Activated naive CD8-positive, alpha-beta T cell treated with anti-CD3 and anti-CD28 coated beads, Interleukin-2, amount 50 U/mL, for 24 hours (primary cell): ENCODE measurements around the gene HOXD12.

ENCODE experiments used
- ATAC-seq: fragments of 150-1000 bp; cut with Tn5 transposase; one replicate; pipeline ENCODE4 v1.10.0; 2021
- DNase-seq: peaks from one replicate; pipeline ENCODE4 v3.0.0; 2021
- H3K27ac Mint-ChIP-seq: one replicate; pipeline ENCODE4 v1.8.0; 2021; ENCODE audit warnings: mild to moderate bottlenecking, mixed read lengths
- H3K27me3 Mint-ChIP-seq: one replicate; pipeline ENCODE4 v1.8.0; 2021; ENCODE audit warnings: mixed read lengths
- H3K36me3 Mint-ChIP-seq: one replicate; pipeline ENCODE4 v1.8.0; 2021; ENCODE audit warnings: low read depth, mixed read lengths
- H3K4me1 Mint-ChIP-seq: one replicate; pipeline ENCODE4 v1.8.0; 2021; ENCODE audit warnings: mixed read lengths
- H3K4me3 Mint-ChIP-seq: one replicate; pipeline ENCODE4 v1.8.0; 2021; ENCODE audit warnings: mild to moderate bottlenecking, moderate library complexity, mixed read lengths
- H3K9me3 Mint-ChIP-seq: one replicate; pipeline ENCODE4 v1.8.0; 2021; ENCODE audit warnings: mixed read lengths

Gene HOXD12, protein sequence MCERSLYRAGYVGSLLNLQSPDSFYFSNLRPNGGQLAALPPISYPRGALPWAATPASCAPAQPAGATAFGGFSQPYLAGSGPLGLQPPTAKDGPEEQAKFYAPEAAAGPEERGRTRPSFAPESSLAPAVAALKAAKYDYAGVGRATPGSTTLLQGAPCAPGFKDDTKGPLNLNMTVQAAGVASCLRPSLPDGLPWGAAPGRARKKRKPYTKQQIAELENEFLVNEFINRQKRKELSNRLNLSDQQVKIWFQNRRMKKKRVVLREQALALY

GRCh38 chr2:176099728-176100546 is at the start of gene HOXD12:
Gene HOXD12, plus strand, starts transcription at chr2:176099795. Its CDS starts 7 bp downstream, at chr2:176099802.
- no peak within 1 kb of the TSS for H3K4me3 Mint-ChIP-seq
- no peak for DNase-seq
- H3K27ac Mint-ChIP-seq = no peak within 1 kb of the TSS
- no peaks in the 10 kb centered on the region for H3K9me3 Mint-ChIP-seq
- peaks cover 92% of the 10 kb centered on the region for H3K27me3 Mint-ChIP-seq
- peaks cover 21% of the 10 kb centered on the region for H3K4me1 Mint-ChIP-seq
- no peaks in the 10 kb centered on the region for H3K36me3 Mint-ChIP-seq
- no peak for ATAC-seq

DNA sequence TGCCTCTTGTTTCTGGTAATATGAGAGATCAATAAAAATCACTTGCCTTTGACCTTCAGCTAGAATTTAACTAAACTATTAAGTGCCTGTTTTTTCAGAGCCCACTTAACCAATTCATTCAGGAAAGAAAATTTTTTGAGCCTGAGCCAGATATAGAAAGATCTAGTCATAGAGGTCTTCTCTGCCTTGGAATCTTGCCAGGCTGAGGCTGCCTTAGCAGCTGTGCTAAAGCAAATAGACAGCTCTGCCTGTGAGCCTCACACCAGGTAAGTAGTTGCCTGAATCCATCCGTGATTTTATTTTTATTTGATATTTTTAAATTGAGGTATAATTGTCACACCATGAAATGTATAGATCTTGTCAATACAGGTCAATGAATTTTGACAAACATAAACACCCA is 43.2 kb upstream of the HOXD12 start:
- Mint-ChIP-seq H3K4me3 (no peak overlapping the region), H3K4me1 (no peaks in the 10 kb centered on the region), H3K27me3 (peaks cover 31% of the 10 kb centered on the region), H3K36me3 (no peaks in the 10 kb centered on the region), H3K9me3 (no peaks in the 10 kb centered on the region), H3K27ac (no peak overlapping the region)
- DNase-seq (no peak), ATAC-seq (no peak)

DNA sequence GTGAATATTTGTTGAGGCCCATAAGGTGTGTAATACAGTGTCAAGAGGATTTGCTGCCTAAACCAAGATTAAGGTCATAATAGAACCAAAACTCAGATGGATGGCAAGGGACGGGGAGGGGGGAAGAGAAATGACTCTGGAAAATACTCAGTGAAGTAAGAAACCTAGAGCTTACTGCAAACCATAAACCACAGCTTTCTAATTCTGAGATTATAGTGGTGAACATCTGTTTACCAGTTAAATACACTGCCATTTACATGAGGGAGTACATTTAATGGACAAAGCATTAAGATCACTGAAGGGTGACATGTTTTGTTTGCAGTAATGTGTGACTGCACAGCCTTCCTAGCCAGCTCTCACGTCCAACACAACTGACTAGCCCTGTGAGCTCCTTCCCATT is 35.6 kb upstream of the HOXD12 start:
- H3K27ac Mint-ChIP-seq = no peak overlapping the region
- H3K36me3 Mint-ChIP-seq = no peaks in the 10 kb centered on the region
- ATAC-seq = no peak
- no peak overlapping the region for H3K4me3 Mint-ChIP-seq
- peaks cover 2% of the 10 kb centered on the region for H3K4me1 Mint-ChIP-seq
- H3K9me3 Mint-ChIP-seq = no peaks in the 10 kb centered on the region
- DNase-seq = no peak
- H3K27me3 Mint-ChIP-seq = peaks cover 52% of the 10 kb centered on the region

- H3K27ac Mint-ChIP-seq = no peak overlapping the region
- H3K9me3 Mint-ChIP-seq = no peaks in the 10 kb centered on the region
- no peak overlapping the region for H3K4me3 Mint-ChIP-seq
- peaks cover 3% of the 10 kb centered on the region for H3K4me1 Mint-ChIP-seq
- H3K36me3 Mint-ChIP-seq = no peaks in the 10 kb centered on the region
- peaks cover 77% of the 10 kb centered on the region for H3K27me3 Mint-ChIP-seq
- ATAC-seq (no peak), DNase-seq (no peak)
Measured at GRCh38 chr2:176066645-176067588, 32.7 kb upstream of the HOXD12 start.

DNA sequence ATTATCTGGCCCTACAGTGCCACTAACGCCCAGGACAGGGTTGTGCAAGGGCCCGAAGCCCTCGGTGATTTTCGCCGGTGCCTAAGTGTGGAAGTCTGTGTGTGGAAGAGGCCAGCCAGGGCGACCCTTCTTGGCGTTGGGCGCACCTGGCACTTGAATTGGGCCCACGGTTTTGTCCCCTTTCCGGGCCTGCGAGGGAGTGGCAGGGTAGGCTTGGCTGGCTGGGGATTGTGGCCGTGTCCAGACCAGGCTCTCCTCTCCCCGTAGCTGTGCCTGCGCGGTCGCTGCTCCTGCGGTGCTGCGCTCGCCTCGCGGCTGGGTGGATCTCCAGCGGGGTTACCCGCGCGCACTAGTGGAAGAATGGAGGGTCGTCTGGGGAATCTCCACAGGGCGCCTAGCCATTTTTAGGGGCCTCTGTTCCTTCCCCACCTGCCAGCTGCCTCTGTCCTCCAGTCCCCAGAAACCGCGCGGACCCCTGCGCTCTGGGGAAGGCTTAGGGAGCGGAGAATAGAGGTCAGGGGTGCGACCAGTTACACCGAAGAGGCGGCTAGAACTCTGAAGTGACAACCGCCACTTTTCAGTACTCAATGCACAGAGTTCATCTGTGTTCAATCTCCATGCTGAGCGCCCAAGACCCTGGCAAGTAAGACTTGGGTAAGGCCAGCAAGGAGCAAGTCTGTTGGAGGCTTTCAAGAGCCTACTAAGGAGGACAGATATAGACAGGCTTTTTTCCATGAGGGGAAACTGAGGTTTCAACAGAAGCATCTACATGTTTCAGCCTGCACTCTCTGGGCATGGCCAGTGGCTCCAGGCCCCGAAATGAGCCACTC is 31.8 kb upstream of the HOXD12 start:
- Mint-ChIP-seq H3K27ac (no peak overlapping the region), H3K36me3 (no peaks in the 10 kb centered on the region), H3K4me1 (peaks cover 3% of the 10 kb centered on the region), H3K27me3 (peaks cover 80% of the 10 kb centered on the region), H3K9me3 (no peaks in the 10 kb centered on the region), H3K4me3 (no peak overlapping the region)
- ATAC-seq = no peak
- no peak for DNase-seq

- no peaks in the 10 kb centered on the region for H3K9me3 Mint-ChIP-seq
- DNase-seq = no peak
- H3K27me3 Mint-ChIP-seq = peaks cover 84% of the 10 kb centered on the region
- no peaks in the 10 kb centered on the region for H3K36me3 Mint-ChIP-seq
- ATAC-seq = no peak
- no peak overlapping the region for H3K27ac Mint-ChIP-seq
- H3K4me3 Mint-ChIP-seq = no peak overlapping the region
- H3K4me1 Mint-ChIP-seq = peaks cover 3% of the 10 kb centered on the region
Measured at GRCh38 chr2:176068419-176068832, 31.2 kb upstream of the HOXD12 start.

DNA sequence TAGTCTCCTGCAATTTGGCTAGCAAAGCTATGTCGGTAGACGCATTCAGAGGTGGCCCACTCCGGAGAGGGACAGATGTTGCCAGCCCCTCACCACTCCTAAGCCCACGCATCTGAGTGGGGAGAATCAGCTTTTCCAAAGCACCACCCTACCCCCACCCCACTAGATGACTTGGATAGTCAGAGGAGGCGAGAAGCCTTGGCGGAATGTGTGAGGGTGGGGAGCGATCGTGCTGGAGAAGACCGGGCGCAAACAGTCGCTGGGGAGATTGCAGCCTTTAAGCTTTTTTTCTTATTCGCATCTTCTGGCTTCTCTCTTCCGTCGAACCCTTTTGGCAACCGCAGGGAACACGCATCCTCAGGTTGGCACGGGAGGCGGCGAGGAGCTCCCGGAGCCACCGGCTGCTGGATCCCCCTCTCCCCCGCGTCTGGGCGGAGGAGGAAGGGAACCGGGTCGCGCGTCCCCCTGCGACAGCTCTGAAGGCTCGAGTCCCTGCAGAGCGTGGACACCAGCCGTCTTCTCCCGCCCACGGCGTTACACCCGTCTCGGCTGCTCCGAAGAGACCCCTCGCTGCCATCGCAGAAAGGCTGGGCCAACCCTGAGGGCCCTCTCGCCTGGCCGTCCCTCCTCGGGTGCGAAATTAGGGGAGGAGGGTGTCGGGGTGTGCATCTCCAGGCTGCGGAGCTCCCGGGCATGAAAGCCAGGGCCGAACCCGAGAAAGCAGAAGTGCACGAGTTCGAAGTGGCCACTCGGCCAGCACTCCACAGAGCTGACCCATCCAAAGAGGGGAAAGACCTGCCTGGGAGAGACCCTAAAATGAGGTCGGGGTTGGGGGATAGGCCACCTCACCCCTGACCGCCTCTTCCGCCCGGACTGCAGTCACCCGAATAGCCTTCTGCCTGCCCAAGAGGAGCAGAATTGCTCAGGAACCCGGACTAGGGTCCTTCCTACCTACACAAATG is 28.0 kb upstream of the HOXD12 start:
- ATAC-seq = no peak
- Mint-ChIP-seq H3K4me3 (no peak overlapping the region), H3K27ac (no peak overlapping the region), H3K4me1 (peaks cover 3% of the 10 kb centered on the region), H3K27me3 (peaks cover 87% of the 10 kb centered on the region), H3K36me3 (no peaks in the 10 kb centered on the region), H3K9me3 (peaks cover 11% of the 10 kb centered on the region)
- no peak for DNase-seq

DNA sequence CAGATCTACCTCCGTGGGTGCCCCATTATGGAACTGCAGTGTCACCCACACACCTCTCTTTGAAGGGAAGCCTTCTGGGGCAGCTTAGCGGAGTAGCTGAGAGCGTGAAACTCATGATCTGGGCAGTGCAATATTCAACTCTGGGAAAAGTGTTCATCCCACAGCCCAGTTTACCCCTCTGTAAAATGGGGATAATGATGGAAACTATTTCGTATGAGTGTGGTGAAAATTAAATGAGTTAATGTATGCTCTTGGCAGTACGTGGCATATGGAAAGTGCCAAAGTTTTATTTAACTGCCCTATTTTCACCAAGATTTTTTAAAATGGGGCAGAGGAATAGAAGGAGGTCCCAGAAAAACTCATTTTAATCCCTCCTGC is 27.3 kb upstream of the HOXD12 start:
- Mint-ChIP-seq H3K9me3 (peaks cover 11% of the 10 kb centered on the region), H3K4me3 (no peak overlapping the region), H3K27me3 (peaks cover 90% of the 10 kb centered on the region), H3K4me1 (peaks cover 3% of the 10 kb centered on the region), H3K27ac (no peak overlapping the region), H3K36me3 (no peaks in the 10 kb centered on the region)
- no peak for DNase-seq
- no peak for ATAC-seq

DNA sequence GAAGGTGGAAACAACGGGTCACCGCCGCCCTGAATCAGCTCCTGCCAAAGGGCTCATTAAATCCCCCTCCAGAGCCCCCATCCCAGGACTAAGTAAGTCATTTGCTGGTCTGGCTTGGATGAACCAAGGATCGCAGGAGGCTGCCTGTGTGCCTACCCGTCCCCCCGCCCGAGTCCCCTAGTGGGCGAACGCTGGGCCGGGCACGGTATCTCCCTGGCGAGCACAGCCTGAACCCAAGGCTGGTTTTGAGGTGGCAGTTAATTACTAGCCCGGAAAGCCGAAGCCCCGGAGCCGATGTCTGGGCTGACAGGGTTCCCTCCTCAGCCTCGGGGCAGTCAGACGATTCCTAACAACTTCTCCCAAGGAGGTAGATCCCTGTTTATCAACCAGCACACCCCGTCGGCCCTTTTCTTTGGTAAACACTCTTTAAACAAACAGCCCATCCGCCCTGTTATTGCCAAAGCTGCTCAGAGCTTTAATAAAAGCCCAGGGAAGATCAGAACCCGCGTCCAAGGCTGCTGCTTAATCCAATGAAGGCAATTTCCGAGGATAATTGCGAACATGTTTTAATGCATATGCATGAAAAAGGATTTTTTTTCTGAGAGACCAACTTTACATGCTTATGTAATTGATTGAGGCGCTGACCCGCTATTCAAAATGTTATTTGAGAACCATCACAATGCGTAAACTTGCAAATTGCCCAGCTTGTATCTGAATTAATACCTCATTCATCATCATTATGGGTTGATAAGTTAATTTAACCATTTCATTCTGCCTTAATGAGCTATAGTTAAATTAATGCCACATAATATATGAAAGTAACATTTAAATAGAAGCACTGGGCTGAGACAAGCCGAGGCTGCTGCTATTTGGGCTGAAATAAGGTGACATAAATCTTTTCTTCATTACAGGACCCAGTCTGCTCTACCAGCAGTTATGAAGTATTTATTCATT is 26.4 kb upstream of the HOXD12 start:
- peaks cover 89% of the 10 kb centered on the region for H3K27me3 Mint-ChIP-seq
- H3K4me3 Mint-ChIP-seq = no peak overlapping the region
- DNase-seq = no peak
- no peak for ATAC-seq
- peaks cover under 1% of the 10 kb centered on the region for H3K36me3 Mint-ChIP-seq
- no peak overlapping the region for H3K27ac Mint-ChIP-seq
- H3K9me3 Mint-ChIP-seq = peaks cover 12% of the 10 kb centered on the region
- H3K4me1 Mint-ChIP-seq = peaks cover 3% of the 10 kb centered on the region

DNA sequence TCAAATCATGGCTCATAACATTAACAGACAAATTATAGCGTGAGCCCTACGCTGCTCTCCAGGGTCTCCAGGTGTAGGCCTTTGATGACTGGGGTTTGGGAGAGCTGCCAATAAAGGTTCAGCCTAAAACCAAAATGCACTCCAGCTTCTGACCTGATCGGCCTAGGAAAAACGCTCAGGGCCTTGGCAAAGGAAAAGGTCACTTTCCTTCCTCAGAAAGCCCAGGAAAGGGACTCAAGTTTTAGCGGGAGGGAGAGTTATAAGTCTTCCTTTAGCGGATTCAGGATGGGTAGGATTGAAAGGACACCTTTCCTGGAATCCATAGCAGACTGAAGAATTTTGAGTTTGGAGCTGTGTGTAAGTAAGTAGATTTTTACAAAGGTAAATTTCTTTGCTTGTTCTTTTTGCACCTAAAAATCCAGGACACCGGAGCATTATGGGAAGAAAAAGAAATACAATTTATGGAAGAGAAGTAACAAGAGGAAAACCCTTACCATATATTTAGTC is 24.6 kb upstream of the HOXD12 start:
- H3K27me3 Mint-ChIP-seq = peaks cover 87% of the 10 kb centered on the region
- peaks cover 10% of the 10 kb centered on the region for H3K36me3 Mint-ChIP-seq
- H3K9me3 Mint-ChIP-seq = peaks cover 23% of the 10 kb centered on the region
- H3K27ac Mint-ChIP-seq = no peak overlapping the region
- no peak for DNase-seq
- ATAC-seq = no peak
- H3K4me3 Mint-ChIP-seq = no peak overlapping the region
- H3K4me1 Mint-ChIP-seq = peaks cover 13% of the 10 kb centered on the region

DNA sequence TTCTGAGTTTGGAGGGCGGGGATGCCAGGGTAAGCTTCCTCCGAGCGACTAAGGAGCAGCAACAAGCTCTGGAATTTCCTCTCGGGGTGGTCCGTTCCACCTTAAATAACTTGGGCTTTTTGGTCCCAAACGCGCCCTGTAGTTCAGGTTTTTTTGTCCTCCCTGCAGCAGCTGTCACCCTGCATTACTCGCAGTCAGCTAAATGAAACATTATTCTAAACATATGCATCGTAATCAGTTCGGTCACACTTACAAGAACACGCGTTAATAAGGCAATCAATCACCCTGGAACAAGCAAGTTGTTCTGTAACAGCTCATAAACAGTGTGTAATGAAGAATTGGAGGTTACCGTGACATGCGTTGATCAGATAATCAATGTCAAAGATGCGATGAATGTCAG is 24.1 kb upstream of the HOXD12 start:
- H3K36me3 Mint-ChIP-seq = peaks cover 10% of the 10 kb centered on the region
- no peak for ATAC-seq

DNA sequence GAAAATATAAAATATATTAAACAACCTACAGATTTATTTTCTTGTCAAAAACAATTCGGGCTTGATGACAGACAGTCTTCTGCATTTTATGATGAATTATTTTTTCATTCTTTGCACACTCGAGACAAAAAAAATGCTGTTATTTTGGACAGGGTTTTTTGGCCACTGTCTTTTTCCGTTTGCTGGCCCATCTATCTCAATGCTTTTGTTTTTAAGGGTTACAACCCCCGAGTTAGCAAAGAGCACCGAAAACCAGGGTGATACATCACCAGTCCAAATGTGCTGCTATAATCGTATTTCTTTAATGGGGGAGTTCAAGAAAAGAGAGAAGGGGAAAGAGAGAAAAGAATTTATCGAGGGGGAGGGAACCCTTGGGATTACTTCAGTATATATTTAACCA is 23.5 kb upstream of the HOXD12 start:
- peaks cover 23% of the 10 kb centered on the region for H3K9me3 Mint-ChIP-seq
- H3K27ac Mint-ChIP-seq = no peak overlapping the region
- no peak overlapping the region for H3K4me3 Mint-ChIP-seq
- peaks cover 17% of the 10 kb centered on the region for H3K4me1 Mint-ChIP-seq
- peaks cover 79% of the 10 kb centered on the region for H3K27me3 Mint-ChIP-seq
- peaks cover 12% of the 10 kb centered on the region for H3K36me3 Mint-ChIP-seq
- ATAC-seq (no peak), DNase-seq (no peak)

More for the DNA sequence above, 24.1 kb upstream of the HOXD12 start:
- Mint-ChIP-seq H3K27me3 (peaks cover 82% of the 10 kb centered on the region), H3K9me3 (peaks cover 23% of the 10 kb centered on the region), H3K4me1 (peaks cover 13% of the 10 kb centered on the region), H3K4me3 (no peak overlapping the region), H3K27ac (no peak overlapping the region)
- DNase-seq = no peak
